PC-3 (cell line): ENCODE measurements around the gene RPS3.
A peak's percentile ranks its signal among the peaks of the same experiment; 100 is the strongest.

ENCODE experiments used
- CTCF ChIP-seq: fragments of 300-600 bp; sonication (generic); conservative IDR thresholded peaks from 2 replicates; pipeline ENCODE4 v1.5.1; 2017; ENCODE audit warnings: antibody characterized with exemption, low read depth, mild to moderate bottlenecking, low read length
- EZH2 ChIP-seq: fragments of 300-600 bp; sonication (generic); IDR thresholded peaks from one replicate; pipeline ENCODE4 v1.6.1; 2017; ENCODE audit warnings: antibody characterized with exemption, mild to moderate bottlenecking, low read length; ENCODE audit not compliant: unreplicated experiment
- EZH2phosphoT487 ChIP-seq: fragments of 300-600 bp; sonication (generic); IDR thresholded peaks from 2 replicates; pipeline ENCODE4 v1.6.1; 2018; ENCODE audit warnings: mild to moderate bottlenecking, antibody characterized with exemption, low read length, borderline replicate concordance

GRCh38 chr11:75429902-75430713 lies 30.8 kb downstream of the RPS3 start:
- TF ChIP-seq EZH2phosphoT487 (peak; percentile 94), CTCF (no peak), EZH2 (no peak)
